T follicular helper cell (primary cell): Measurements from ENCODE around the gene CCDC138.
"Not testable (repeated sequence)": the region's sequence is repeated elsewhere in the genome, so short reads cannot be mapped to it uniquely, and the experiment has no call there.

Experiments used
- DNase-seq: peaks from one replicate; pipeline ENCODE4 v3.0.0-alpha.2; 2020; ENCODE audit warnings: low read depth
- total RNA-seq, 2 experiments: gene quantifications; one replicate each; lab custom pipeline; 2026; lab: John Stamatoyannopoulos, UW

Gene CCDC138
- total RNA-seq = 9.7 to 10.4 reads per million in 2 experiments

- DNase-seq = peak; percentile 87
Observed at GRCh38 chr2:108786354-108787215, at the start of gene CCDC138. Gene CCDC138, plus strand, starts transcription at chr2:108786771. Its CDS starts 52 bp downstream, at chr2:108786823.

GRCh38 chr2:108757973-108758372 is 28.6 kb upstream of the CCDC138 start:
- DNase-seq = not testable (repeated sequence)

- not testable (repeated sequence) for DNase-seq
Observed at GRCh38 chr2:108762618-108763017, 24.0 kb upstream of the CCDC138 start.

GRCh38 chr2:108766671-108767070 is 19.9 kb upstream of the CCDC138 start:
- not testable (repeated sequence) for DNase-seq

GRCh38 chr2:108767859-108768258 is 18.7 kb upstream of the CCDC138 start:
- not testable (repeated sequence) for DNase-seq

GRCh38 chr2:108776475-108776874 is 10.1 kb upstream of the CCDC138 start:
- DNase-seq = no peak

- DNase-seq = no peak
Observed at GRCh38 chr2:108778857-108779256, 7.7 kb upstream of the CCDC138 start.

GRCh38 chr2:108786008-108786353 is 590 bp upstream of the CCDC138 start:
- no peak for DNase-seq

- no peak for DNase-seq
Observed at GRCh38 chr2:108787216-108787541, 608 bp downstream of the CCDC138 start.

GRCh38 chr2:108803045-108803736 is 16.6 kb downstream of the CCDC138 start:
- no peak for DNase-seq

GRCh38 chr2:108805032-108805431 is 18.5 kb downstream of the CCDC138 start:
- DNase-seq = no peak

- DNase-seq = no peak
Observed at GRCh38 chr2:108805782-108806181, 19.2 kb downstream of the CCDC138 start.

- DNase-seq = no peak
Observed at GRCh38 chr2:108806371-108807113, 20.0 kb downstream of the CCDC138 start.

- DNase-seq = no peak
Observed at GRCh38 chr2:108809936-108810335, 23.4 kb downstream of the CCDC138 start.

GRCh38 chr2:108810993-108811957 is 24.7 kb downstream of the CCDC138 start:
- DNase-seq = no peak

GRCh38 chr2:108813732-108814131 is 27.2 kb downstream of the CCDC138 start:
- no peak for DNase-seq

- DNase-seq = no peak
Observed at GRCh38 chr2:108820482-108820881, 33.9 kb downstream of the CCDC138 start.

- no peak for DNase-seq
Observed at GRCh38 chr2:108823286-108823685, 36.7 kb downstream of the CCDC138 start.

- DNase-seq = no peak
Observed at GRCh38 chr2:108824316-108825070, 37.9 kb downstream of the CCDC138 start.

- no peak for DNase-seq
Observed at GRCh38 chr2:108825254-108825653, 38.7 kb downstream of the CCDC138 start.

- DNase-seq = no peak
Observed at GRCh38 chr2:108825736-108826135, 39.2 kb downstream of the CCDC138 start.
